Thoracic aorta (tissue), 2 donors: ENCODE data around the gene CYP2D6. TPM values are rescaled to one million over a fixed set of nuclear protein-coding genes. Genes with fewer than 3 reads are reported as not detected.
"Not testable (repeated sequence)": the region's sequence is repeated elsewhere in the genome, so short reads cannot be mapped to it uniquely, and the experiment has no call there.

Source experiments
- ATAC-seq: fragments of 150-250 bp; one replicate; pipeline ENCODE4 v1.8.0; 2017; ENCODE audit warnings: low read depth; ENCODE audit not compliant: insufficient number of reproducible peaks, low FRiP score
- DNase-seq: peaks from one replicate; pipeline ENCODE4 v3.0.0-alpha.2; 2020; ENCODE audit warnings: low spot score
- H3K27ac ChIP-seq, 2 donors: fragments of 200-600 bp; sonication (generic); 1 replicate in 1 of 2; 2 replicates in 1 of 2; pipeline ENCODE4 v1.5.1; 2016; ENCODE audit warnings: mild to moderate bottlenecking in 2 of 2, moderate library complexity in 2 of 2
- H3K27me3 ChIP-seq: fragments of 200-600 bp; sonication (generic); replicated peaks from 2 replicates; pipeline ENCODE4 v1.6.0; 2016; ENCODE audit warnings: mild to moderate bottlenecking; ENCODE audit not compliant: insufficient read depth
- H3K36me3 ChIP-seq: fragments of 200-600 bp; sonication (generic); one replicate; pipeline ENCODE4 v1.5.1; 2016
- H3K4me1 ChIP-seq, 2 donors: fragments of 200-600 bp; sonication (generic); 1 replicate in 1 of 2; 2 replicates in 1 of 2; pipeline versions ENCODE4 v1.5.1 to v1.6.0; 2016; ENCODE audit warnings: low read depth in 2 of 2, mild to moderate bottlenecking in 1 of 2; ENCODE audit not compliant: control insufficient read depth in 1 of 2
- H3K4me3 ChIP-seq: fragments of 200-600 bp; sonication (generic); 2 replicates; pipeline ENCODE4 v1.5.1; 2016; ENCODE audit warnings: mild to moderate bottlenecking
- H3K9me3 ChIP-seq: fragments of 200-600 bp; sonication (generic); 2 replicates; pipeline ENCODE4 v1.5.1; 2016
- CTCF ChIP-seq: fragments of 200-600 bp; sonication (generic); IDR thresholded peaks from one replicate; pipeline ENCODE4 v1.5.1; 2019; ENCODE audit warnings: antibody characterized with exemption
- total RNA-seq, 2 donors: library from RNA; depleted of rRNA; stranded (reverse); fragments of >200 nt; gene quantifications; one replicate each; pipeline versions ENCODE4 v1.1.0 to v1.2.3, GENCODE V29; 2016

Gene CYP2D6
- total RNA-seq, 2 donors from 2014 or later, result not detected

DNA sequence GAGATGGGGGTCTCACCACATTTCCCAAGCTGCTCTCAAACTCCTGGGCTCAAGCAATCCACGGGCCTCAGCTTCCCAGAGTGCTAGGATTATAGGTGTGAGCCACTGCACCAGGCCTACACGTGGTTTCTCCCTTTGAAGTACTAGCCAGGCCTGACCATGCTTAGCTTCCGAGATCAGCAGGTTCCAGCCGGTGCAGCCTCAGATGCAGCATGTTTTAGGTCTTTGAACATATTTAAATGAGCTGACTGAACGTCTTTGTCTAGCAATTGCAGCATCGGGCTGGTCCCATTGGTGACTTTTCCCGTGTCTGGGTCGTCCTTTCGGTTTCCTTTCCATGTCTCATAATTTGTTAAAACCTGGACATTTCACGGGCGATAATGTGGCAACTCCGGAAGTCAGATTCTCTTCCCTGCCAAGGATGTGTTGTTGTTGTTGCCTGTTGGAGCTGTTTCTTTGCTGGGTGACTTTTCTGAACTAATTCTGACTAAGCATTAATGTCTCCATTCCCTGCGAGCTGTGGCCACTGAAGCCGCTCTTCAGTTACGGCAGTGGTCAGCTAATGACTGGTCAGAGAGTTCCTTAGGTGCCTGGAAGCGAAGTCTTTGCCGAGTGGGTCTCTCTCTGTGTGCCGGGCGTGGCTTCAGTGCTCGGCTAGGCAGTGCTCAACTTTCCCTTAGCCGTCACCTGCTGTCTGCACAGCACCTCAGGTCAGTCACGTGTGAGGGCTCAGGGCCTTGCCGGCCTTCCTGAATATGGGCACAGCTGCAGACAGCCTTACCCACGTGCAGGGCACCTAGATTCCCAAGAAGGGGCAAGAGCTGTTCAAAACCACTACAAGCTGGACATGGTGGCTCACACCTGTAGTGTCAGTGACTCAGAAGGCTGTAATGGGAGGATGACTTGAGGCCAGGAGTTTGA is 3.8 kb upstream of the CYP2D6 start:
- no peak for TF ChIP-seq CTCF
- DNase-seq, result no peak
- Histone ChIP-seq H3K27ac (no peak overlapping the region), H3K9me3 (no peaks in the 10 kb centered on the region), H3K4me1 (no peaks in the 10 kb centered on the region), H3K4me3 (no peak overlapping the region), H3K36me3 (no peaks in the 10 kb centered on the region), H3K27me3 (no peaks in the 10 kb centered on the region)
- ATAC-seq, result no peak

GRCh38 chr22:42132457-42132856 is 1.8 kb upstream of the CYP2D6 start:
- no peaks in the 10 kb centered on the region for H3K4me1 ChIP-seq
- no peak for TF ChIP-seq CTCF
- no peak overlapping the region for H3K27ac ChIP-seq
- H3K27me3 ChIP-seq, result no peaks in the 10 kb centered on the region
- ATAC-seq (no peak), DNase-seq (no peak)
- H3K36me3 ChIP-seq, result no peaks in the 10 kb centered on the region
- no peak overlapping the region for H3K4me3 ChIP-seq
- no peaks in the 10 kb centered on the region for H3K9me3 ChIP-seq

- H3K4me3 ChIP-seq, result no peak overlapping the region
- TF ChIP-seq CTCF, result no peak
Observed at GRCh38 chr22:42131562-42131961, 952 bp upstream of the CYP2D6 start.

GRCh38 chr22:42130182-42130581 is 428 bp downstream of the CYP2D6 start:
- not testable (repeated sequence) for H3K27ac ChIP-seq, H3K4me1 ChIP-seq, ATAC-seq, DNase-seq, H3K4me3 ChIP-seq, H3K9me3 ChIP-seq, H3K36me3 ChIP-seq, H3K27me3 ChIP-seq

More at GRCh38 chr22:42131562-42131961, 952 bp upstream of the CYP2D6 start:
- ATAC-seq (no peak), DNase-seq (no peak)
- Histone ChIP-seq H3K4me1 (no peaks in the 10 kb centered on the region), H3K36me3 (no peaks in the 10 kb centered on the region), H3K27ac (no peak overlapping the region), H3K9me3 (no peaks in the 10 kb centered on the region), H3K27me3 (no peaks in the 10 kb centered on the region)

- not testable (repeated sequence) for ATAC-seq, H3K27me3 ChIP-seq, H3K27ac ChIP-seq, H3K9me3 ChIP-seq, DNase-seq, H3K4me1 ChIP-seq, H3K36me3 ChIP-seq, H3K4me3 ChIP-seq
Observed at GRCh38 chr22:42128776-42129694, 1.6 kb downstream of the CYP2D6 start.

DNA sequence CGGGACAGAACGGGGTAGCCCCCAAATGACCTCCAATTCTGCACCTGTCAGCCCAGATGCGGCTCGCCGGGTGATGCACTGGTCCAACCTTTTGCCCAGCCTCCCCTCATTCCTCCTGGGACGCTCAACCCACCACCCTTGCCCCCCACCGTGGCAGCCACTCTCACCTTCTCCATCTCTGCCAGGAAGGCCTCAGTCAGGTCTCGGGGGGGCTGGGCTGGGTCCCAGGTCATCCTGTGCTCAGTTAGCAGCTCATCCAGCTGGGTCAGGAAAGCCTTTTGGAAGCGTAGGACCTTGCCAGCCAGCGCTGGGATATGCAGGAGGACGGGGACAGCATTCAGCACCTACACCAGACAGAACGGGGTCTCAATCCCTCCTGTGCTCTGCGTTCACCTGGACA is 2.6 kb downstream of the CYP2D6 start:
- H3K4me3 ChIP-seq, result not testable (repeated sequence)

More for the DNA sequence above, 2.6 kb downstream of the CYP2D6 start:
- not testable (repeated sequence) for H3K4me1 ChIP-seq, H3K27me3 ChIP-seq, H3K36me3 ChIP-seq, H3K9me3 ChIP-seq, H3K27ac ChIP-seq, ATAC-seq, DNase-seq
